KG1 (cell line): Measurements from ENCODE around the gene PFDN6.

Source experiments
- DNase-seq: peaks from one replicate; lab custom pipeline; 2025; lab: John Stamatoyannopoulos, UW

Gene PFDN6

GRCh38 chr6:33295621-33296369, 6.4 kb downstream of the PFDN6 start:
- no peak for DNase-seq

GRCh38 chr6:33296797-33297405, 7.5 kb downstream of the PFDN6 start:
- DNase-seq = no peak

- no peak for DNase-seq
Measured at GRCh38 chr6:33297406-33297955, 8.1 kb downstream of the PFDN6 start.

GRCh38 chr6:33297956-33298772, 8.8 kb downstream of the PFDN6 start:
- no peak for DNase-seq

GRCh38 chr6:33298773-33299236, 9.4 kb downstream of the PFDN6 start, which contains the start of gene RGL2:
Gene RGL2 (minus strand): TSS chr6:33298942. CDS start chr6:33298610, 332 bp downstream.
- peak; percentile 88 for DNase-seq

- DNase-seq = peak; percentile 97
Measured at GRCh38 chr6:33299237-33299944, 10.0 kb downstream of the PFDN6 start.

GRCh38 chr6:33301877-33302276, 12.5 kb downstream of the PFDN6 start:
- DNase-seq = no peak

GRCh38 chr6:33304216-33304615, 14.8 kb downstream of the PFDN6 start:
- DNase-seq = no peak

GRCh38 chr6:33305052-33305451, 15.7 kb downstream of the PFDN6 start:
- DNase-seq = no peak

- no peak for DNase-seq
Measured at GRCh38 chr6:33306356-33306755, 17.0 kb downstream of the PFDN6 start.

- peak; percentile 14 for DNase-seq
Measured at GRCh38 chr6:33312361-33313104, 23.1 kb downstream of the PFDN6 start.

GRCh38 chr6:33313105-33313708, 23.8 kb downstream of the PFDN6 start:
- DNase-seq = peak; percentile 65

- peak; percentile 65 for DNase-seq
Measured at GRCh38 chr6:33313709-33314514, 24.5 kb downstream of the PFDN6 start, which contains the start of gene TAPBP. Gene TAPBP (minus strand): TSS chr6:33314078. CDS start chr6:33314041, 37 bp downstream.

GRCh38 chr6:33314515-33314942, 25.1 kb downstream of the PFDN6 start:
- peak; percentile 22 for DNase-seq

GRCh38 chr6:33314943-33315792, 25.8 kb downstream of the PFDN6 start:
- no peak for DNase-seq

GRCh38 chr6:33315793-33316602, 26.6 kb downstream of the PFDN6 start:
- DNase-seq = no peak

- no peak for DNase-seq
Measured at GRCh38 chr6:33316603-33317418, 27.4 kb downstream of the PFDN6 start.
